ENCODE data around the gene C1orf52. TPM values are rescaled to one million over a fixed set of nuclear protein-coding genes. Genes with fewer than 3 reads are reported as not detected.

The C1orf52 gene
- total RNA-seq, 5 donors from 2014 or later (not counting 1 experiment from before 2014, with no cell fraction given), result 29.8 to 48.6 (median 39.3) TPM

DNA sequence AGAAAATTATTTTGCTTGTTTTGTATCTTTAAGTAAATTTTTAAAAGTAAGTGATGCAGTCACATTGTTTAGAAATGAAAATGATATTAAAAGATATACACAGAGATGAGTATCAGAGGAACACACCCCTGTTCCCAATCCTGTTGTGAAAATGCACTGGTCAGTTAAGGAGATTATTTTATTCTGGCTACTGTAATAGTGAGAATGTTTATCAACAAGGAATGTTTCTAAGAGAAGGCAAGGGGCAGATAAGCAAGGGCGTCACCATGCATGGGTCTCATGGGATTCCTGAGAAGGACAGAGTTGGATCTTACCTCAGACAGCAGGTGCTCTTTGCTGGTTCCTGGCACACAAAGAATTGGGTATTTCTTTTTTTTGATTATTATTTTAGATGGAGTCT is 21.8 kb downstream of the C1orf52 start:
- no peak for DNase-seq
- H3K27me3 ChIP-seq (replicated peaks in 1 of 2; ENCODE audit: control insufficient read depth in 2 of 2, extremely low read depth in 1 of 2, insufficient read depth in 2 of 2, low read length in 1 of 2), result no peaks in the 10 kb centered on the region
- ChIA-PET CTCF (no interaction called here), POLR2A (no interaction called here)
- no peak overlapping the region for H3K27ac ChIP-seq (ENCODE audit: low read length)
- Mint-ChIP-seq H3K4me1 (peaks cover 12 to 15% (median 12%) of the 10 kb centered on the region in 3 donors), H3K4me3 (no peak overlapping the region), H3K36me3 (no peaks in the 10 kb centered on the region), H3K27ac (no peak overlapping the region), H3K9me3 (no peaks in the 10 kb centered on the region), H3K27me3 (peaks cover 2 to 3% of the 10 kb centered on the region in 2 donors)
- H3K36me3 ChIP-seq (ENCODE audit: control insufficient read depth in 2 of 2, extremely low read depth in 1 of 2, insufficient read depth in 1 of 2, low read length in 1 of 2), result no peaks in the 10 kb centered on the region
- 100% methylated on average over 1 of the region's 1 CpG for WGBS (ENCODE audit: insufficient coverage)
- no peak overlapping the region for H3K4me3 ChIP-seq (ENCODE audit: control insufficient read depth in 1 of 2, extremely low read depth in 1 of 2, low read length in 1 of 2)
- H3K4me1 ChIP-seq (ENCODE audit: control insufficient read depth in 1 of 2, extremely low read depth in 1 of 2, insufficient read depth in 2 of 2, low read length in 2 of 2), result peaks cover 0 to 2% of the 10 kb centered on the region in 2 experiments
- no peaks in the 10 kb centered on the region for H3K9me3 ChIP-seq
- ATAC-seq (replicated peaks in 1 of 4), result no peak

DNA sequence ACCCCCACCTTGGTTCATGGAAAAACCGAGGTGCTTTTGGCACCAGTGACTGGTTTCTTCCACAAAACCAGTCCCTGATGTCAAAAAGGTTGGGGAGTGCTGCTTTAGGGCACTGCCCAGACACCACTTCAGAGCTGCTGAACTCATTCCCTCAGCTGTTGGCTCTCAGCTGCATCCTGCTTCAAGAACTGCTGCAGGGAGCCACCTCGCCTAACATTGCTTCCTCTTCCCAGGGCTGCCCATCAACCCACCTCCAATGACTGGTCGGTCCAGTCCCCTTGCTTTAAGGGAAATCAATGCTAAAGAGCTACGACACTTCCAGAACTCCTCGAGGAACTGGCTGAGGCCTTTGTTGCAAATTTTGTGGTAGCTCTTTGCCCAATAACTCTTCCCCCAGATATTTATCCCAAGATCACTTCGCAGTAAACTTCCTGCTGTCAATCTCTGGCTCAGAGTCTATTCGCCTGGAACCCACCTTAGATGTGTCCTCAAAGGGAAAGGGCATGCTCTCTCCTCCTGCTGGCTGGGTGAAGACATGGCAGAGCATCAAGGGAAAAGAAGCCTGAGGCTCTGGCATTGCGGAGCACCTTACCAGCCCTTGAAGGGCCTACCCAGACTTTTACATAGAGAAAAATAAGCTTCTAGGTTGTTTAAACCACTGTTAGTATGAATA is 29.0 kb downstream of the C1orf52 start:
- H3K27ac Mint-ChIP-seq, result no peak overlapping the region
- DNase-seq (peak in 4 of 35 experiments; percentile 1 to 35 (median 14)), ATAC-seq (replicated peaks in 1 of 4) (peak in 2 of 4 experiments; percentile 30 to 60)
- Histone ChIP-seq H3K4me3 (ENCODE audit: control insufficient read depth in 1 of 2, extremely low read depth in 1 of 2, low read length in 1 of 2) (no peak overlapping the region), H3K36me3 (ENCODE audit: control insufficient read depth in 2 of 2, extremely low read depth in 1 of 2, insufficient read depth in 1 of 2, low read length in 1 of 2) (no peaks in the 10 kb centered on the region), H3K27me3 (replicated peaks in 1 of 2; ENCODE audit: control insufficient read depth in 2 of 2, extremely low read depth in 1 of 2, insufficient read depth in 2 of 2, low read length in 1 of 2) (no peaks in the 10 kb centered on the region), H3K4me1 (ENCODE audit: control insufficient read depth in 1 of 2, extremely low read depth in 1 of 2, insufficient read depth in 2 of 2, low read length in 2 of 2) (no peaks in the 10 kb centered on the region), H3K27ac (ENCODE audit: low read length) (no peak overlapping the region), H3K9me3 (no peaks in the 10 kb centered on the region)
- no peaks in the 10 kb centered on the region for H3K9me3 Mint-ChIP-seq
- 62% methylated on average over 7 of the region's 8 CpGs for WGBS (ENCODE audit: insufficient coverage)
- no peak overlapping the region for H3K4me3 Mint-ChIP-seq
- no peaks in the 10 kb centered on the region for H3K36me3 Mint-ChIP-seq
- peaks cover 0 to 2% (median 0%) of the 10 kb centered on the region in 3 donors for H3K4me1 Mint-ChIP-seq
- POLR2A ChIA-PET, result interaction anchor here in 1 of 2 donors (0.6 kb wide), 1 partner anchor 40 kb away, joined by 3 read pairs; no protein-coding TSS in a partner anchor
- H3K27me3 Mint-ChIP-seq, result peaks cover 2 to 7% of the 10 kb centered on the region in 2 donors
- CTCF ChIA-PET, result interaction anchor here (0.6 to 1.2 kb wide), 7 partner anchors 18 to 292 kb away, joined by 3 to 6 read pairs (median 3); partner anchors contain the start of genes C1orf52 (in 2 of the 2) and SYDE2 (in 1 of the 2)

DNA sequence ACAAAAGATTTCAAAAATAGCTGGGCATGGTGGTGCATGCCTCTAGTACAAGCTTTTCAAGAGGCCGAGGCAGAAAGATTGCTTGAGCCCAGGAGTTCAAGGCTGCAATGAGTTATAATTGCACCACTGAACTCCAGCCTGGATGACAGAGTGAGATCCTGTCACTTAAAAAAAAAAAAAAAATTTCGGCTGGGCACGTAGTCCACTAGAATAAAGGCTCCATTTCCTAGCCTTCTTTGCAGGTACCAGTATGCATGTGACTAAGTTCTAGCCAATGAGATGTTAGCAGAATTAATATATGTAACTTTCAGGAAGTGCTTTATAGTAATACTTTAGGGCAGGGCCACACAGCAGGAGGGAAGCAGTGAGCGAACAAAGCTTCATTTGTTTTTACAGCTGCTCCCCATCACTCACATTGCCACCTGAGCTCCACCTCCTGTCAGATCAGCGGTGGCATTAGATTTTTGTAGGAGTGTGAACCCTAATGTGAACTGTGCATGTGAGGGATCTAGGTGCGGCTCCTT is 29.8 kb downstream of the C1orf52 start:
- 88% methylated on average over 3 of the region's 6 CpGs for WGBS (ENCODE audit: insufficient coverage)
- CTCF ChIA-PET, result interaction anchor here (0.6 to 1.2 kb wide), 6 partner anchors 12 to 285 kb away, joined by 3 to 6 read pairs (median 3); partner anchors contain the start of genes C1orf52 (in 2 of the 2) and SYDE2 (in 1 of the 2)
- peaks cover 0 to 2% (median 0%) of the 10 kb centered on the region in 3 donors for H3K4me1 Mint-ChIP-seq

DNA sequence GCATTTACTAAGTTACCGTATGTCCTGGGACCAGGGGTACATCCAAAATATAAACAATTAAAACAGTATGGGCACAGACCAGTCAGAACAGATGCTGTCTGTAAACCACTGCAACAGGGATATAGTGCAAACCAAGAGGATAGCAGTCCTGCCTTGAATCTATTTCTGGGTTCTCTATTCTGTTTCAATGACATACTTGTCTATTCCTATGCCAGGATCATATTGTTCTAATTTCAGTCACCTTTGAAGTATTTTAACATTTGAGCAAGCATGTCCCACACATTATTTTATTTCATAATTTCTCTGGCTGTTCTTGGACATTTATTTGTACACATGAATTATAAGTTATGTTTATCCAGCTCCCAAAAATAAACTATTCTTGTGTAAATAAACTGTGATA is 30.5 kb downstream of the C1orf52 start:
- Histone ChIP-seq H3K9me3 (no peaks in the 10 kb centered on the region), H3K27ac (ENCODE audit: low read length) (no peak overlapping the region), H3K27me3 (replicated peaks in 1 of 2; ENCODE audit: control insufficient read depth in 2 of 2, extremely low read depth in 1 of 2, insufficient read depth in 2 of 2, low read length in 1 of 2) (no peaks in the 10 kb centered on the region), H3K36me3 (ENCODE audit: control insufficient read depth in 2 of 2, extremely low read depth in 1 of 2, insufficient read depth in 1 of 2, low read length in 1 of 2) (no peaks in the 10 kb centered on the region), H3K4me3 (ENCODE audit: control insufficient read depth in 1 of 2, extremely low read depth in 1 of 2, low read length in 1 of 2) (no peak overlapping the region), H3K4me1 (ENCODE audit: control insufficient read depth in 1 of 2, extremely low read depth in 1 of 2, insufficient read depth in 2 of 2, low read length in 2 of 2) (no peaks in the 10 kb centered on the region)
- DNase-seq, result no peak
- H3K27ac Mint-ChIP-seq, result no peak overlapping the region
- ChIA-PET POLR2A (interaction anchor here in 1 of 2 donors (0.7 kb wide), 1 partner anchor 404 kb away, joined by 11 read pairs; no protein-coding TSS in a partner anchor), CTCF (interaction anchor here in 1 of 2 donors (0.7 kb wide), 1 partner anchor 11 kb away, joined by 6 read pairs; no protein-coding TSS in a partner anchor)
- H3K36me3 Mint-ChIP-seq, result no peaks in the 10 kb centered on the region
- ATAC-seq (replicated peaks in 1 of 4), result no peak
- peaks cover 0 to 2% (median 0%) of the 10 kb centered on the region in 3 donors for H3K4me1 Mint-ChIP-seq
- H3K9me3 Mint-ChIP-seq, result no peaks in the 10 kb centered on the region
- no peak overlapping the region for H3K4me3 Mint-ChIP-seq
- no CpG with 5 or more reads among the region's 1 CpG for WGBS (ENCODE audit: insufficient coverage)
- peaks cover 2 to 7% of the 10 kb centered on the region in 2 donors for H3K27me3 Mint-ChIP-seq

More for the DNA sequence above, 29.8 kb downstream of the C1orf52 start:
- H3K27ac ChIP-seq (ENCODE audit: low read length), result no peak overlapping the region
- H3K9me3 ChIP-seq, result no peaks in the 10 kb centered on the region
- H3K27me3 ChIP-seq (replicated peaks in 1 of 2; ENCODE audit: control insufficient read depth in 2 of 2, extremely low read depth in 1 of 2, insufficient read depth in 2 of 2, low read length in 1 of 2), result no peaks in the 10 kb centered on the region
- no peak overlapping the region for H3K4me3 ChIP-seq (ENCODE audit: control insufficient read depth in 1 of 2, extremely low read depth in 1 of 2, low read length in 1 of 2)
- Mint-ChIP-seq H3K27me3 (peaks cover 2 to 7% of the 10 kb centered on the region in 2 donors), H3K4me3 (no peak overlapping the region), H3K9me3 (no peaks in the 10 kb centered on the region), H3K36me3 (no peaks in the 10 kb centered on the region), H3K27ac (no peak overlapping the region)
- H3K4me1 ChIP-seq (ENCODE audit: control insufficient read depth in 1 of 2, extremely low read depth in 1 of 2, insufficient read depth in 2 of 2, low read length in 2 of 2), result no peaks in the 10 kb centered on the region
- no peak for DNase-seq
- peak in 1 of 4 experiments; percentile 22 for ATAC-seq (replicated peaks in 1 of 4)
- POLR2A ChIA-PET, result no interaction called here
- no peaks in the 10 kb centered on the region for H3K36me3 ChIP-seq (ENCODE audit: control insufficient read depth in 2 of 2, extremely low read depth in 1 of 2, insufficient read depth in 1 of 2, low read length in 1 of 2)

DNA sequence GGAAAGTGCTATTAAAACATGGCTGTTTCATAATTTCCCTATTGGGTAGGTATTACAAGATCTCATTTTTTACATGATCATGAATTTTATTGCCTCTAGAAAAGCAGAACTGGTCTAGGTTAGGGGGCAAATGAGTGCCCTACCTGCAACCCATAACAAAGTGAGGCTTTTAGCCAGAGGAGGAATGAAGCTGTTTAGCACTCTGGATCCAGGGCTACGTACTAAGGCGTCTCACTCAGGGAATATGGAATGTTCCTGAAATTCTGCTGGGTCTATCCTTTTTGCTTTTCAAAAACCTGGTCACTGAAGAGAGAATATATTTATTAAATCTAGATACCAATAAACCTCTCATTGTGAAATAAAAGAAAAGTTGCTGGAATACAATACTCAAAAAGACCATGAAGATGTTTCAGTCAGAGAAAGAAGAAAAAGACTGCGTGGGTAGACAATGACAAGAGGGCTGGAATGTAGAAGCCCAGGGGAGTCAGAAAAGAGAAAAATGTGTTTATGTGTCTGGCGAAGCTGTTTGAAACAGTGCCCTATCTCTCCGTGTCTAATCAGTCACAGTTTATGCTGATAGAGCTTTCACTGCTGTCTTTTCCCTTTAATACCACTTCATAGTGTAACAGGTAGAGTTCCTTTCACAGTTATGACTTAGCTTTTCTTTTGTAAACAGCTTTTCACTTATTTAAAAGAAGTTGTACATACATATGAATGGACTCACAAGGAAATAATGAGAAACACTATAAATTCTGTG is 33.7 kb downstream of the C1orf52 start:
- Mint-ChIP-seq H3K4me3 (no peak overlapping the region), H3K9me3 (no peaks in the 10 kb centered on the region), H3K27me3 (peaks cover 6 to 7% of the 10 kb centered on the region in 2 donors), H3K27ac (no peak overlapping the region), H3K36me3 (no peaks in the 10 kb centered on the region), H3K4me1 (peaks cover 0 to 2% (median 0%) of the 10 kb centered on the region in 3 donors)
- 100% methylated on average over 1 of the region's 5 CpGs for WGBS (ENCODE audit: insufficient coverage)
- CTCF ChIA-PET, result no interaction called here
- no peak for ATAC-seq (replicated peaks in 1 of 4)
- Histone ChIP-seq H3K36me3 (ENCODE audit: control insufficient read depth in 2 of 2, extremely low read depth in 1 of 2, insufficient read depth in 1 of 2, low read length in 1 of 2) (no peaks in the 10 kb centered on the region), H3K4me3 (ENCODE audit: control insufficient read depth in 1 of 2, extremely low read depth in 1 of 2, low read length in 1 of 2) (no peak overlapping the region), H3K9me3 (no peaks in the 10 kb centered on the region), H3K4me1 (ENCODE audit: control insufficient read depth in 1 of 2, extremely low read depth in 1 of 2, insufficient read depth in 2 of 2, low read length in 2 of 2) (no peaks in the 10 kb centered on the region), H3K27me3 (replicated peaks in 1 of 2; ENCODE audit: control insufficient read depth in 2 of 2, extremely low read depth in 1 of 2, insufficient read depth in 2 of 2, low read length in 1 of 2) (no peaks in the 10 kb centered on the region), H3K27ac (ENCODE audit: low read length) (no peak overlapping the region)
- POLR2A ChIA-PET, result no interaction called here
- no peak for DNase-seq
